Upper lobe of left lung (tissue), 4 donors: ENCODE measurements around the gene MTTP.

Experiments
- CTCF ChIP-seq, 6 experiments: fragments of 450-650 bp in 4 of 6; fragments of 200-600 bp in 2 of 6; sonication (generic) in 2 of 6; IDR thresholded peaks; one replicate each; pipeline ENCODE4 v1.5.1; 2016 to 2019; ENCODE audit warnings: antibody characterized with exemption in 6 of 6
- POLR2AphosphoS5 ChIP-seq, 2 donors: sonication (generic); formaldehyde crosslinking; IDR thresholded peaks; one replicate each; pipeline ENCODE4 v1.5.1; 2017; ENCODE audit warnings: antibody characterized with exemption in 2 of 2

GRCh38 chr4:99608417-99608816 is 33.8 kb downstream of the MTTP start:
- TF ChIP-seq CTCF (IDR thresholded peaks at IDR 0.05), result no peak
- TF ChIP-seq POLR2AphosphoS5 (IDR thresholded peaks at IDR 0.05), result no peak
